ENCODE data around the gene CAMKK2. TPM values are rescaled to one million over a fixed set of nuclear protein-coding genes. Genes with fewer than 3 reads are reported as not detected.
A peak's percentile ranks its signal among the peaks of the same experiment; 100 is the strongest.
"Not testable (repeated sequence)": the region's sequence is repeated elsewhere in the genome, so short reads cannot be mapped to it uniquely, and the experiment has no call there.

Gene CAMKK2
- total RNA-seq, 1 donor from 2014 or later: 26.2 TPM

DNA sequence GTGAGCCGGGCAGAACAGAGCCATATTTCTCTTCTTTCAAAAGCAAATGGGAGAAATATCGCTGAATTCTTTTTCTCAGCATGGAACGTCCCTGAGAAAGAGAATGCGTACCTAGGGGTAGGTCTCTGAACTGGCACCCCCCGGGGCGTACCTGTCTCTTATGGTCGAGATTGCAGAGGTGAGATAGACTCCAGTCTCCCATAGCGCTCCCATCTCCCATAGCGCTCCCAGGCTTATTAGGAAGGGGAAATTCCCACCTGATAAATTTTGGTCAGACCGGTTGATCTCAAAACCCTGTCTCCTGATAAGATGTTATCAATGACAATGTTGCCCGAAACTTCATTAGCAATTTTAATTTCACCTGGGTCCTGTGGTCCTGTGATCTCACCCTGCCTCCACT is 16.0 kb downstream of the CAMKK2 start:
- DNase-seq (ENCODE audit: low read depth, low spot score): not testable (repeated sequence)

DNA sequence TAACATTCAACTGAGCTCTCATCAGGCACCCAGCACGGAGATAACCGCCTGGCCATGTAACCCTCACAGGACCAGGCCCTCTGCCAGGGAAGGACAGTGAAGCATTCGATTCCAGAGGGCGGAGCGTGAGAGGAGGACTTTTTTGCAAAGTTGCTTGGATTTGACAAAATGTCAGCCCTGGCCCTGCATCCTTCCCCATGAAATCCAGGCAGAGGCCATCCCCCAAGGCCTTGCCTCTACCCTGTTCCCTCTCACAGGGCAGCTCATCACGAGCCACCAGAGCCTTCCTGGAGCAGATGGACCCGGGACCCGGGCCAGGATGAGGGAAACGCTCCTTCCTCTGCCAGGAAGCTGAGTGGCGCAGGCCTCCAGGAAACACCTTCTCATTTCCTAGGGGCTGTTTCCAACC is 17.0 kb downstream of the CAMKK2 start:
- DNase-seq (ENCODE audit: low read depth, low spot score): no peak

DNA sequence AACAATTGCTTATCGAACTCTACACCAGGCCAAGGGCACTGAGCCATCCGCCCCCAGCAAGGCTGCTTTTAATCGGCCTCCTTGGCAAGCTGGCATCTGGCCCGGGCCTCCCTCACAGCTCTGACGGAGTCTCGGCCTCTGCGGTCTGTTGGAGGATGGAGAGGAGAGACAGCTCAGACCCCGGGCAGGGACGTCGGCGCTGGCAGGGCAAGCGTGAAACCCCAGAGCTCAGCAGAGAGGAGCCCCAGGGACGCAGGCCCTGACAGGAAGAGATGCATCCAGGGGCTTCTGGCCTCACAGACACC is 17.5 kb downstream of the CAMKK2 start:
- DNase-seq (ENCODE audit: low read depth, low spot score): peak; percentile 72

DNA sequence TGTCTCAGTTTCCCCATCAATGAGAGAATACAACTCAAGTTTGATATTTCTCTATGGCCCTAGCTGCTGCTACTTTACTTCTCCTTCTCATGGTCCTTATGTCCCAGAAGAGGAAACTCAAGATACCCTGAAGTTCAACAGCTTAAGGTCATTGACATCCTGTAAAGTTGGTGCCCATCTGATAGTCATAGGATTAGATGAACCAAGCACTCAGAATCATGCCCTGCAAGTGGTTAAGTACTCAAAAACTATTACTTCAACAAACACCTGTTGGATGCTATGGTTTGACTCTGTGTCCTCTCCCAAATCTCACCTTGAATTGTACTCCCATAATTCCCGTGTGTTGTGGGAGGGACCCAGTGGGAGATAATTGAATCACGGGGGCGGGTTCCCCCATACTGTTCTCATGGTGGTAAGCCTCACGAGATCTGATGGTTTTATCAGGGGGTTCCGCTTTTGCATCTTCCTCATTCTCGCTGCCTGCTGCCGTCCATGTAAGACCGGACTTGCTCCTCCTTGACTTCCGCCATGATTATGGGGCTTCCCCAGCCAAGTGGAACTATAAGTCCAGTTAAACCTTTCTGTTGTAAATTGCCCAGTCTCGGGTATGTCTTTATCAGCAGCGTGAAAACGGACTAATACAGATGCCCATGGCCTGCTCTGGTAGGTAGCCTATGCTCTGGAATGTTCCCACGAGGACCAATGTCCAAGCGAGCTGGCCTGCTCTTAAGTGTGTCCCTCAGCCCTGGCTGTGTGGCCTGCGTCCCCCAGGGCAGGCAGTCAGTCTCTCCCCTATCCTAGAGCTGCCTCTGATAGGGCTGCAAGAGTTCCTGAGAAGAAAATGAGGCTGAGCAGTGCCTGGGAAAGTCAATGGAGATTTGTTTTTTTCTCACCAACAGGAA is 18.1 kb downstream of the CAMKK2 start:
- no peak for DNase-seq (ENCODE audit: low read depth, low spot score)

DNA sequence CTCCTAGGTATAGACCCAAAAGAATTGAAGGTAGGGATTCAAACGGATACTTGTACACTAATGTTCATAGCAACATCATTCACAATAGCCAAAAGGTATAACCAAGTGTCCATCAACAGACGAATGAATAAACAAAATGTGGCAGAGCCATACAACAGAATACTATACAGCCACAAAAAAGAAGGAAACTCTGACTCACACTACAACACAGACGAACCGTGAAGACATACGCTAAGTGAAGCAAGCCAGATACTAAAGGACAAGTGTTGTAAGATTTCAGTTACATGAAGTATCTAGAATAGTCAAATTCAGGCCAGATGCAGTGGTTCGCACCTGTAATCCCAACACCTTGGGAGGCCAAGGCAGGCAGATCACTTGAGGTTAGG is 19.1 kb downstream of the CAMKK2 start:
- no peak for DNase-seq (ENCODE audit: low read depth, low spot score)

DNA sequence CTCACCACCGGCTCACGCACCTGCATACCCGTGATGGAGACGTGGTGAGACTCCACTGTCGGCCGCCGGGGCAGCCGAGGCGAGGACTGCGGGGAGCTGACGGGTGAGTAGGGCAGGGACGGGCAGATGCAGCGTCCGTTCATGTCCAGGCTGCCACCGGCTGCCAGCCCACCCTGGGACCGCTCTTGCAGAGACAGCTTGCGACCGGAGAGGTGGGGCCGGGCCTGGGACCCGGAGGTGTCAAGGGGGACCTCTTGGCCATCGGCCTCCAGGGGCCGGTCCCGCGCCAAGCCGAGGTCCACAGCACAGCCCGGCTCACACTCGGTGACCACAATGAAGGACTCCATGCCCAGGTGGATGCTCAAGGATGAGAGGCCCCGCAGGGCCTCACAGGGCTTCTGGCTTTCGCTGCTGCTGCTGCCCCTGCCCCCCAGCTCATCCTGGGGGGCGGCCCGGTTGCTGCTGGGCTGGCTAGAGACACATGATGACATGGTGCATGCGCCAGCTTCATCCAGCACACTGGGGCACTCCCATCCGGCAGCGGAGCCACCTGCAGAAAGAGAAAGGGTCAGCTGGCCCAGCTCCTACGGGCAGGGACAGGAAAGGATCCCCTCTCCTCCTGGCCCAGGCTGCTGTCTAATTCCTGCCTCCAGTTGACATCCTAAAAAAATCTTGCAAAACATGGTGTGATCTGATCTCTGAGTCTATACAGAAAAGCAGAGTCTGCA is 22.3 kb downstream of the CAMKK2 start:
- no peak for DNase-seq (ENCODE audit: low read depth, low spot score)

DNA sequence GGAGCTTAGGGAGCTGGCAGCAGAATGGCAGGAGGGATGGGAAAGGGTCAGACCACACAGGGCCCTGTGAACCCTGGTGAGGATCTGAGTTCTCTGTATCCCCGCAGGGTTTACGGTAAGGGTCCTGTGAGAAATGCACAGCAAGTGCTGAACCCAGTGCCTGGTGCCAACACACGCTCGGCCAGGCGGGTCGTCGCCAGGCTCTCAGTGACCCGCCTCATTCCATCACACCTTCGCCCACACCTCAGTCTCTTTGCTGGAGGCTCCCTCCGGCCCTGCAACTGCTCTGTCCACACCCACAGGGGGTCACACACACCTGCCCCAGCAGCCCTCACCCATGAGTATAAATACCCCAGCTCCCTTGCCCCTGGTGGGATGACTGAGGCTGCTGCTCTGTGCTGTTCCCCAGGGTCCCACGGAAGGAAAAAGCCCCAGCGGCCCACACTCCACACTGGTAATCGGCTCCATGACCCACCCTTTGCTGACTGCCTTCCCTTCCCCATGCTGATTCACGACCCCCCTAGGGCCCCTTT is 23.1 kb downstream of the CAMKK2 start:
- DNase-seq (ENCODE audit: low read depth, low spot score): no peak

DNA sequence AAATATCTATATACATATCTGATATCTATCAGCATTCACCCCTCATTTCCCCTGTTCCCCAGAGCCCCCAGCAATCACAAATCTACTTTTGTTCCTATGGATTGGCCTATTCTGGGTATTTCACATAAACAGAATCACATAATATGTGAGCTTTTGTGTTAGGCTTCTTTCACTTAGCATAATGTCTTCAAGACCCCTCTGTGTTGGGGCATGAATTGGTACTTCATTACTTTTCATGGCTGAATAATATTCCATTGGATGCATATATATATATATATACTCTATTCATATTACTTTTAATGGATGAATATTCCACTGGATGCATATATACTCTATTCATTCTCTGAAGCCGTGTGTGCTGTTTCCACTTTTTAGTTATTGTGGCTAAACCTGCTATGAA is 28.7 kb downstream of the CAMKK2 start:
- DNase-seq (ENCODE audit: low read depth, low spot score): no peak

DNA sequence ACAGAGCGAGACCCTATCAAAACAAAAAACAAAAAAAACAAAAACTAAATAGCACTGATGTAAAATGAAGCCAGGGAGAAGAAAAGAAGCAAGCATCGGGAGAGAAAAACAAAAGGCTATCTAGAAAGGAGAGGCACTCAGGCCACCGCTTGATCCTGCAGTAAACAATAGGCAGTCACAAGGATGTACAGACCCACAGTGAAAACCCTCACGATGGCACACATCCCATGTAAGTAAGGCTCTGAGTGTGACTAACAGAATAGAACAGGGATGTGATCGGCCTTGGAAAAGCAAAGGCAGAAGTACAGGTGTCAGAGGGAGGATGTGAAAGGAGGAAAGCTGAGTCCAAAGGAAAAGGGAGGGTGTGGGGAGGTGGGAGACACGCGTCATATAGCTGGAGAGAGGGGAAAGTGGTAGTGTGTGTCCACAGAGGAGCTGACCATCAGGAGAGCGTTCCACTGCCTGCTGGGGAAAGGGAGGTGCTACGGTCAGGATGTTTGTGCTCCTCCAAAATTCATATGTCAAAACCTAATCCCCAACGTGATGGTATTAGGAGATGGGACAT is 31.5 kb downstream of the CAMKK2 start:
- no peak for DNase-seq (ENCODE audit: low read depth, low spot score)

DNA sequence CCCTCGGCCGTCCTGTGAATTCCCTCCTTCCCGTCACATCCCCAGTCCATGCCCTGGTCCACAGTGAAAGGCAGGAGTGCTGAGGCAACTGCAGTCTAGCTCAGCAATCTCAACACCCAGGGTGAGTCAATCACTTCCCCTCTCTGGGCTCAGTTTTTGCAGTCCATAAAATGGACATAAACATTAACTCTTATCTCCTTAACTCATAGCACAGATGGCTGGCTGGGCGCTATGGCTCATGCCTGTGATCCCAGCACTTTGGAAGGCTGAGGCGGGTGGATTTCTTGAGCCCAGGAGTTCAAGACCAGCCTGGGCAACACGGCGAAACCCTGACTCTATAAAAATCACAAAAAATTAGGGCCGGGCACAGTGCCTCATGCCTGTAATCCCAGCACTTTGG is 32.4 kb downstream of the CAMKK2 start:
- no peak for DNase-seq (ENCODE audit: low read depth, low spot score)

DNA sequence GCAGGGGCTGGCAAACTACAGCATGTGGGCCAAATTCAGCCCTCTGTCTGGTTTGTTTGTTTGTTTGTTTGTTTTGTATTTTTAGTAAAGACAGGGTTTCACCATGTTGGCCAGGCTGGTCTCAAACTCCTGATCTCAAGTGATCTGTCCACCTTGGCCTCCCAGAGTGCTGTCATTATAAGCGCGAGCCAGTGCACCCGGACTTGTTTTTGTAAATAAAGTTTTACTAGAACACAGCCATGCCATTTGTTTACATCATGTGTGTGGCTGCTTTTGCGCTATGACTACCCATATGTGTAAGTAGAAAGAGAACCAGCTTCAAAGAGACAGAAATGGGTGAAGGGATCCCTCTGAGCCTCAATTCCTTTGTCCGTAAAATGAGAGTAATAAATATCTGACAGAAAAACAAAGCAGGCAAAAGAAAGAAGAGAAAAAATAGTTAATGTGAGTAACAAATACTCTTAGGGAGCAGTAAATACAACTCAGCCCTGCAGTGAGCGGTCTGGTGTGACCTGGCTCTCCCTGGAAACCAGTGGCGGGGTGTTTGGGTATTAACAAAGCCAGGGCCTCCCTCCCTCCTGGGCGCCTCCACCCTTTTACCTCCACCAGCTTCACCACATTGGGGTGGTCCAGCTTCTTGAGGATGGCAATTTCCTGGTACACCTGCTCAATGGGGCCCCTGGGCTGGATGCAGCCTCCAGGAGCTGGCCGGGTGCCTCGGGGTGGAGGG is 33.1 kb downstream of the CAMKK2 start:
- DNase-seq (ENCODE audit: low read depth, low spot score): no peak

DNA sequence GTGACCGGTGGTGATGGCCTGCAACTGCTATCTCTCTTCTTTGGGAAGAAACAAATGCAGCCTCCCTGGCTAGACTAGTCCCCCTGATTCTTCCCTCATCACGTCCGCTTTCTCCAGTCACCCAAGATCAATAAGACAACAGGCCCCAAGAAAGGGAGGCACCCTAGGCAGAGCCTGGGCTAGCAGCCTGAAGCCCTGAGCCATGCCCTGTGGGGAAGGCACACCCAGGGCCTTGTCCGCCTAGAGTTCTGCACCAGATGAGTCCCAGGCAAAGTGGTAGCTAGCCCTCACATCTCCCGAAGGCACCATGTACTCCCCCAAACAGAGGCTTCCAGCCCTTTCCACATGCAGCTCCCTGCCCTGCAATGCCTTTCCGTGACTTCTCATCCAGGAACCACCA is 35.1 kb downstream of the CAMKK2 start:
- no peak for DNase-seq (ENCODE audit: low read depth, low spot score)

DNA sequence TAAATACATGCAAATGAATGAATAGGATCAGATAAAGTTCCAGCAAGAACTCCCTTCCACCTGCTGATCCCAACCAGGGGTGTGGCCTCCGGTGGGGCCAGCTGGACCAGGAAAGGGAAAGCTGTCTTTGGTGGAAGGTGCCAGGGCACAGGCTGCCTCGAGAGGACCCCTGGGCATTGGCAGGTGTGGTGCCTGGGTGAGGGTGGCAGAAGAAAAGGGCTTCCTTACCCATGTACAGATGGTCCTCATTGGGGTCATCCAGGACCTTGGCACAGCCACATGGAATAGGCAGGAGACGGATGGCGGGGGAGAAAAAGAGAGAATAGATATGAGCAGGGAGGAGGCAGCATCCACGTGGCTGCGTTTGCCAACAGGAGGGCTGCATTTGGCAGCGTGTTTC is 36.4 kb downstream of the CAMKK2 start:
- DNase-seq (ENCODE audit: low read depth, low spot score): no peak

DNA sequence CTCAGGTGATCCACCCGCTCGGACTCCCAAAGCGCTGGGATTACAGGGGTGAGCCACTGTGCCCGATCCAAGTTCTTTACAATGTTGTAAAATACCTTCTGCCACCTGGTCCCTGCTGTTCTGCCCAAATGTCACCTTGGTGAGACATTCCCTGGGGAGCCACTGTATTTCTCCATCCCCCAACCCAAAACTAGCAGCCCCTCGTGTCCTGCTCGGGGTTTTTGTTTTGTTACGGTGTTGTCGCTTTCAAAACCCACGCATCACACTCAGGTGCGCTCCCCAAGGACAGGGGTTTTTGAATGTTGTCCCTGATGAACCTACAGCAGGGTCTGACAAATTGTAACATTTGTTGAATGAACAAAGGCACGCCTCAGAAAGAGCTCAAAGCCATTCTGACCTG is 37.4 kb downstream of the CAMKK2 start:
- DNase-seq (ENCODE audit: low read depth, low spot score): no peak

DNA sequence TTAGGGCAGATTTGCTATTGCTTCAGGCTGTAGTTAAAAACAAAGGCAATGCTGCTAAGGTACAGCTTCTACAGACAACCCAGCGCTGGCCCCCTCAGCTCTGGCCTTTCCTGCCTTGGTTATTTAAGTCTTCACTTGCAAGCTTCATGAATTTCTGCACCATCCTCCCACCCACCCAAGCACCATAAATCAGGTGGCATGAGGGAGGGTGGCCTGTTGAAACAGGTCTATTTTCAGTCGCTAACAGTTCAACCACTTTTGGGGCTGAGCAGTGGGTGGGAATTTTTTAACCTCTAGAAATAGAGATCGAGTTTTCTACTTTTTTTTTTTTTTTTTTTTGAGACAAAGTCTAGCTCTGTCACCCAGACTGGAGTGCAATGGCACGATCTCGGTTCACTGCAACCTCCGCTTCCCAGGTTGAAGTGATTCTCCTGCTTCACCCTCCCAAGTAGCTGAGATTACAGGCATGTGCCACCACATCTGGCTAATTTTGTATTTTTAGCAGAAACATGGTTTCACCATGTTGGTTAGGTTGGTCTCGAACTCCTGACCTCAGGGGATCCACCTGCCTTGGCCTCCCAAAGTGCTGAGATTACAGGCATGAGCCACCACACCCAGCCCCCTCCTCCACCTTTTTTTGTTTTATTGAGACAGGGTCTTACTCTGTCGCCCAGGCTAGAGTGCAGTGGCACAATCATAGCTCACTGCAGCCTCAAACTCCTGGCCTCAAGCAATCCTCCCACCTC is 38.6 kb downstream of the CAMKK2 start:
- DNase-seq (ENCODE audit: low read depth, low spot score): not testable (repeated sequence)

DNA sequence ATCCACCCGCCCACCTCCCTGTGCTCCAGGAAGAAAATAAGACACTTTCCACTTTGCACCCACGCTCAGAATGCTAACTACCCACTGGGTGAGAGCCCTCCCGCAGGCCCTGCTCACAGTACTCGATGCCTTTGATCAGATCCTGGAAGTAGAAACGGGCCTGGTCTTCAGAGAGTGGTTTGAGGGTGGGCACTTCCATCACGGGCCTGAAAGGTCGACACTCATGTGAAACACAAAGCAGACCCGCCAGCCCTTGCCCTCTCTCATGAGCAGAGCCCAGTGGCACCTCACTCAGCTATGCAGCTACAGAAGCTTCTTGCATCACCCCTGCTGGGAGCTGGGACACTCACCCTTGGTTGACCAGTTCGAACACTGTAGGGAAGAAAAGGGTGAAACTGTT is 41.1 kb downstream of the CAMKK2 start:
- no peak for DNase-seq (ENCODE audit: low read depth, low spot score)

DNA sequence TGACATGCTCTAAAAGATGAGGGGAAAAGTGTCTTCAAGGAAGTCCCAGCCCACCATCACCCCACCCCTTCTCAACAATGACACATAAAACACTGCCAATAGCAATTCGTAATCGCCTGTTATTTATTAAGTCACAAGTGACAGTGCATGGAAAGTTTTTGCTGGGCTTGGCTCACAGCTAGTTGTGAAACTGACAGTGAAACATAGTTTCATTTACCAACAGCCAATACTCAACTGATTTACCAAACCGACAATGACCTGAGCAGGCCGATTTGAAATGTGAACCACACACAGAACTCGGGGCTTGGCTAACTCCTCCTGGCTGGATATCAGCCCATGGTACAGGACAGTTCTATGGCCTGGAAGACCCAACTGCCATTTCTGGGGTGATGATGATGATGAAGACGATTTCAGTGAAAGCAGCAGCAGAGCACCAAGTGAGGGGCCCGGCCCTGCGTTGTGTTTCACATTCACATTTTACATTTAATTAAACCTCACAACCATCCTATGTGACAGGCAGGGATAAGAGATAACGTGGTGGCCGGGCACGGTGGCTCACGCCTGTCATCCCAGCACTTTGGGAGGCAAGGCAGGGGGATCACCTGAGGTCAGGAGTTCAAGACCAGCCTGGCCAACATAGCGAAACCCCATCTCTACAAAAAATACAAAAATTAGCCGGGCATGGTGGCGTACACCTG is 42.7 kb downstream of the CAMKK2 start:
- DNase-seq (ENCODE audit: low read depth, low spot score): no peak

DNA sequence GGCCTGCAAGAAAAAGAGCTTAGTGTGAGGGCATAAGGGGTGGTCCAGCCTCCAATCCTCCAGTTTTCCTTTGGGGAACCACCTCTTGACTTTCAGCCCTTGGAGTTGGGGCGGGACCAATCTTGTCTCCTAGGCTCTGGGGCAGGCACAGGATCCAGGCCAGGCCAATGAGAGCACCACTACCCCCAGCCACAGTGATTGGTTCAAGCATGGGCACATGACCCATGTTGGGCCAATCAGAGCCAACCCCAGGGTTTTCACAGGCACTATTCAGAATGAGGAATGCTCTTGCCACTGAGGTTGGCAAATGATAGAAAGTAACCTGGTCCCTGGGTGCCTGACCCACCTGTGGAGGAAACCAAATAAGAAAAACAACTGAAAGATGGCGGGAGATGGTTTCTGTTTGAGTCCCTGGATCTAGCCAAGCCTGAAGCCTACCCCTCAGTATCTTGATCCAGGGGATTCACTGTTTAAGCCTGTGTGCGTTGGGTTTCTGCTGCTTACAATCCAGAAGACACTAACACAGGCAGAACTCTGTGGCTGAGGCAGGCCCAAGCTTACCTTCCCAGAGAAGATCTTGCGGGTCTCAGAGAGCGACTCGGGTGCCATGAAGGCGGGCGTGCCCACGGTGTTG is 43.7 kb downstream of the CAMKK2 start:
- DNase-seq (ENCODE audit: low read depth, low spot score): no peak

DNA sequence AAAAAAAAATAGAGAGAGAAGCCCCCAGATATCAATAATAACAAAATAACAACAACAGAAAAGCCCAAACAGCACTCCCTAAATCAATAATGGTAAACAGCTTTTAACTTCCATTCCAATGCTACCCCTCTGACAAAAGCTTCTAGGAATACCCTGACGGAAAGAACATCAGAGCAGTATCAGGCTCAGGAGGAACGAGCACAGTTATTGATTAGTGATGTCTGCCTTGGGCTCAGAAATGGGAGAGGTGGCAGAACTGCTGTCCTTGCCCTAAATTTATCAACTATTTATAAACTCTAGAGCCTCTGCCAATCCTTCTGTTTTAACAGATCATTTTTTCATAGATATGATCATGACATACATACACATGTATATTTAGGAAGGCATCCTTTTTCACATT is 44.7 kb downstream of the CAMKK2 start:
- no peak for DNase-seq (ENCODE audit: low read depth, low spot score)

DNA sequence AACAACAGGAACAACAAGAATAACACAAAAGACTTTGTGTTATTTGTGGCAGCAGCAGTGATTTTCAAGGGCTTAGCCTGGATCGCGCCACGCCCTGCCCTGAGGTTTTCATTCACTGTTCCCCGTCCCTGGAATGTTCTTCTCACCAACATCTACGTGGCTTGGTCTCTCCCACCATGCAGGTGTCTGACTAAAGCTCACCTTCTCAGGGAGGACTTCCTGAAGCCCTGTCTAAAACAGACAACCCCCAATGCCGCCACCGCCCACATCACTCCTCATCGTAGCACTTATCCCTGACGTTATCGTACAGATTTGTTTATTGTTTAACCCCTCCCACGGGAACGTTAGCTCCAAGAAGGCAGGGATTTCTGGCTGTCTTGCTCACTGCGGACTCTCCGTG is 46.1 kb downstream of the CAMKK2 start:
- DNase-seq (ENCODE audit: low read depth, low spot score): no peak

Measured in pulmonary artery endothelial cell (primary cell).